ENCODE measurements around the gene TMUB1. TPM values are rescaled to one million over a fixed set of nuclear protein-coding genes. Genes with fewer than 3 reads are reported as not detected.
A peak's percentile ranks its signal among the peaks of the same experiment; 100 is the strongest.

The TMUB1 gene
- total and polyA plus RNA-seq, 9 of the 15 experiments (the other 6 are each of a cell fraction or from before 2014, with no cell fraction given): 0.14 to 241 (median 74.1) TPM

DNA sequence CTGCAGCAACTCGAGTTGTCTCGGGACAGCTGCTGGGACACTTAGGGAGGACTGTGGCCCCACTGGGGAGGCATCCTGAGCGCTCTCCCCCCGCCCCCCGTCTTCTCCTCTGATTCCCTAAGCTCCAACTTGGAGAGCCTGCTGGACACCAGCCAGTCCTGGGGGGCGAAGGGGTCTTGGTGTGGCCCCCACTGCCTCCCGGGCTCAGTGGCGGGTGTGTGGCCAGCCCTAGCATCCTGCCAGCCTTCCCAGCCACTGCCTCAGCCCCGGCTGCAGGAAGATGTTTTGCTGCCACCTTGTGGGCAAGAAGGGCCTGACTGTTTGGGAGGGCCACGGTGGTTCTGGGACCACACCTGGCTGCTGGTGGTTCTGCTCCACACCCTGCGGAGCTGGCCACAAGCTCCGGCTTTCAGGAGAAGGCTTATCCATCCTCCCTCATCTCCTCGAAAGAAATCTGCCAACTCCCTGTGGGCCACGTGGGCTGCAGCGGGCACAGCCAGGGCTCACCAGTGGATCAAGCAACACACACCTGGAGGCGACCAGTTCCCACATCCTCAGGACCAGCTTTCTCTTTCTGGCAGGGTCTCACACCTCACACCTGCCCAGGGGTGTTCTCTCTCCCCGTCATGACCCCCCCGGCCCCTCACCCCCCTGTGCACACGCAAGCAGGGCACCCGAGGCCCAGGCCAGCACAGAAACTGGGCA is 27.8 kb upstream of the TMUB1 start (continued):
- TF ChIP-seq ARHGAP35 (IDR thresholded peaks at IDR 0.05; ENCODE audit: partially characterized antibody): no peak
- TF ChIP-seq, protein P1, sequence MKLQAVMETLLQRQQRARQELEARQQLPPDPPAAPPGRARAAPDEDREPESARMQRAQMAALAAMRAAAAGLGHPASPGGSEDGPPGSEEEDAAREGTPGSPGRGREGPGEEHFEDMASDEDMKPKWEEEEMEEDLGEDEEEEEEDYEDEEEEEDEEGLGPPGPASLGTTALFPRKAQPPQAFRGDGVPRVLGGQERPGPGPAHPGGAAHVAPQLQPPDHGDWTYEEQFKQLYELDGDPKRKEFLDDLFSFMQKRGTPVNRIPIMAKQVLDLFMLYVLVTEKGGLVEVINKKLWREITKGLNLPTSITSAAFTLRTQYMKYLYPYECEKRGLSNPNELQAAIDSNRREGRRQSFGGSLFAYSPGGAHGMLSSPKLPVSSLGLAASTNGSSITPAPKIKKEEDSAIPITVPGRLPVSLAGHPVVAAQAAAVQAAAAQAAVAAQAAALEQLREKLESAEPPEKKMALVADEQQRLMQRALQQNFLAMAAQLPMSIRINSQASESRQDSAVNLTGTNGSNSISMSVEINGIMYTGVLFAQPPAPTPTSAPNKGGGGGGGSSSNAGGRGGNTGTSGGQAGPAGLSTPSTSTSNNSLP (IDR thresholded peaks at IDR 0.05; ENCODE audit: borderline replicate concordance, low read depth, low read length): no peak
- TF ChIP-seq, protein P2, sequence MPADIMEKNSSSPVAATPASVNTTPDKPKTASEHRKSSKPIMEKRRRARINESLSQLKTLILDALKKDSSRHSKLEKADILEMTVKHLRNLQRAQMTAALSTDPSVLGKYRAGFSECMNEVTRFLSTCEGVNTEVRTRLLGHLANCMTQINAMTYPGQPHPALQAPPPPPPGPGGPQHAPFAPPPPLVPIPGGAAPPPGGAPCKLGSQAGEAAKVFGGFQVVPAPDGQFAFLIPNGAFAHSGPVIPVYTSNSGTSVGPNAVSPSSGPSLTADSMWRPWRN (IDR thresholded peaks at IDR 0.05; ENCODE audit: low read depth): no peak
- TF ChIP-seq ZBTB7A (IDR thresholded peaks at IDR 0.05; ENCODE audit: borderline replicate concordance, control insufficient read depth, low read depth, low read length): peak; percentile 72; the same call in 1 of the 2 replicates
- TF ChIP-seq, protein P3, sequence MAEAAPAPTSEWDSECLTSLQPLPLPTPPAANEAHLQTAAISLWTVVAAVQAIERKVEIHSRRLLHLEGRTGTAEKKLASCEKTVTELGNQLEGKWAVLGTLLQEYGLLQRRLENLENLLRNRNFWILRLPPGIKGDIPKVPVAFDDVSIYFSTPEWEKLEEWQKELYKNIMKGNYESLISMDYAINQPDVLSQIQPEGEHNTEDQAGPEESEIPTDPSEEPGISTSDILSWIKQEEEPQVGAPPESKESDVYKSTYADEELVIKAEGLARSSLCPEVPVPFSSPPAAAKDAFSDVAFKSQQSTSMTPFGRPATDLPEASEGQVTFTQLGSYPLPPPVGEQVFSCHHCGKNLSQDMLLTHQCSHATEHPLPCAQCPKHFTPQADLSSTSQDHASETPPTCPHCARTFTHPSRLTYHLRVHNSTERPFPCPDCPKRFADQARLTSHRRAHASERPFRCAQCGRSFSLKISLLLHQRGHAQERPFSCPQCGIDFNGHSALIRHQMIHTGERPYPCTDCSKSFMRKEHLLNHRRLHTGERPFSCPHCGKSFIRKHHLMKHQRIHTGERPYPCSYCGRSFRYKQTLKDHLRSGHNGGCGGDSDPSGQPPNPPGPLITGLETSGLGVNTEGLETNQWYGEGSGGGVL (CRISPR knock-in tag; IDR thresholded peaks at IDR 0.05): no peak
- TF ChIP-seq CBFA2T2 (conservative IDR thresholded peaks at IDR 0.05): no peak
- no peak for TF ChIP-seq SRSF1 (IDR thresholded peaks at IDR 0.05; ENCODE audit: low read depth, low read length)
- 0 out of 2 replicates have a peak, but pooled peaks have one; percentile 45 for TF ChIP-seq JUND (IDR thresholded peaks at IDR 0.05; ENCODE audit: borderline replicate concordance, low read depth, low read length)
- no peak for TF ChIP-seq JUND (tag; IDR thresholded peaks at IDR 0.05; ENCODE audit: borderline replicate concordance, low read depth, low read length)
- TF ChIP-seq HDAC2 (IDR thresholded peaks at IDR 0.05): no peak
- no peak for TF ChIP-seq WHSC1 (IDR thresholded peaks at IDR 0.05; ENCODE audit: low read length)
- TF ChIP-seq, protein P4, sequence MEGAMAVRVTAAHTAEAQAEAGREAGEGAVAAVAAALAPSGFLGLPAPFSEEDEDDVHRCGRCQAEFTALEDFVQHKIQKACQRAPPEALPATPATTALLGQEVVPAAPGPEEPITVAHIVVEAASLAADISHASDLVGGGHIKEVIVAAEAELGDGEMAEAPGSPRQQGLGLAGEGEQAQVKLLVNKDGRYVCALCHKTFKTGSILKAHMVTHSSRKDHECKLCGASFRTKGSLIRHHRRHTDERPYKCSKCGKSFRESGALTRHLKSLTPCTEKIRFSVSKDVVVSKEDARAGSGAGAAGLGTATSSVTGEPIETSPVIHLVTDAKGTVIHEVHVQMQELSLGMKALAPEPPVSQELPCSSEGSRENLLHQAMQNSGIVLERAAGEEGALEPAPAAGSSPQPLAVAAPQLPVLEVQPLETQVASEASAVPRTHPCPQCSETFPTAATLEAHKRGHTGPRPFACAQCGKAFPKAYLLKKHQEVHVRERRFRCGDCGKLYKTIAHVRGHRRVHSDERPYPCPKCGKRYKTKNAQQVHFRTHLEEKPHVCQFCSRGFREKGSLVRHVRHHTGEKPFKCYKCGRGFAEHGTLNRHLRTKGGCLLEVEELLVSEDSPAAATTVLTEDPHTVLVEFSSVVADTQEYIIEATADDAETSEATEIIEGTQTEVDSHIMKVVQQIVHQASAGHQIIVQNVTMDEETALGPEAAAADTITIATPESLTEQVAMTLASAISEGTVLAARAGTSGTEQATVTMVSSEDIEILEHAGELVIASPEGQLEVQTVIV (CRISPR knock-in tag; IDR thresholded peaks at IDR 0.05; ENCODE audit: borderline replicate concordance): no peak
- TF ChIP-seq POLR3G (IDR thresholded peaks at IDR 0.05; ENCODE audit: extremely low read depth, insufficient read length, insufficient replicate concordance): no peak
- TF ChIP-seq TCFL5 (CRISPR knock-in tag; conservative IDR thresholded peaks at IDR 0.05): no peak
- no peak for TF ChIP-seq SREBF2 (CRISPR knock-in tag; IDR thresholded peaks at IDR 0.05)
- peak; percentile 49; the same call in 1 of the 2 replicates for TF ChIP-seq ARID2 (IDR thresholded peaks at IDR 0.05)
- TF ChIP-seq ETV5 (CRISPR knock-in tag; IDR thresholded peaks at IDR 0.05; ENCODE audit: low read depth): no peak
- TF ChIP-seq SAFB2 (IDR thresholded peaks at IDR 0.05; ENCODE audit: borderline replicate concordance, low read depth, low read length, severe bottlenecking): no peak
- TF ChIP-seq FUS (optimal IDR thresholded peaks at IDR 0.05; ENCODE audit: low read depth, low read length): no peak
- TF ChIP-seq TCF7L2 (IDR thresholded peaks at IDR 0.05; ENCODE audit: low read depth, low read length): no peak
- no peak for TF ChIP-seq ZNF134 (CRISPR knock-in tag; conservative IDR thresholded peaks at IDR 0.05)
- no peak for TF ChIP-seq KDM1A (IDR thresholded peaks at IDR 0.05)
- no peak for TF ChIP-seq CCAR2 (IDR thresholded peaks at IDR 0.05; ENCODE audit: low read depth, low read length)

Measured in K562 (cell line).